K562 (cell line): ENCODE results near the gene KLK1. TPM values are rescaled to one million over a fixed set of nuclear protein-coding genes. Genes with fewer than 3 reads are reported as not detected.

ENCODE experiments used
- ATF6 ChIP-seq: sonication (generic); formaldehyde crosslinking; IDR thresholded peaks from 2 replicates; pipeline ENCODE4 v1.4.0; 2020; ENCODE audit warnings: mild to moderate bottlenecking, missing genetic modification reagents
- CCNT2 ChIP-seq: IDR thresholded peaks from 2 replicates; pipeline ENCODE4 v1.6.1; 2011; ENCODE audit warnings: borderline replicate concordance, low read depth, mild to moderate bottlenecking, moderate library complexity, mixed read lengths, low read length; ENCODE audit not compliant: insufficient read length; ENCODE audit errors: extremely low read depth
- CHD1 ChIP-seq: fragments of 200-600 bp; sonication (generic); IDR thresholded peaks from one replicate; pipeline ENCODE4 v1.6.1; 2012; ENCODE audit warnings: mild to moderate bottlenecking, moderate library complexity, low read length, inconsistent platforms
- CHD2 ChIP-seq: IDR thresholded peaks from 2 replicates; pipeline ENCODE4 v1.6.1; 2011; ENCODE audit warnings: low read depth, low read length
- ELF1 ChIP-seq: fragments of 200-800 bp; sonication (Bioruptor generic); IDR thresholded peaks from 2 replicates; pipeline ENCODE4 v1.6.1; 2016; ENCODE audit warnings: missing genetic modification characterization, missing compliant biosample characterization
- ETS1 ChIP-seq: conservative IDR thresholded peaks from 2 replicates; pipeline ENCODE4 v1.6.1; 2011; ENCODE audit warnings: low read depth, mild to moderate bottlenecking, low read length; ENCODE audit not compliant: control insufficient read depth
- HNRNPUL1 ChIP-seq: fragments of 200-400 bp; formaldehyde crosslinking; IDR thresholded peaks from 2 replicates; pipeline ENCODE4 v1.6.1; 2017; ENCODE audit warnings: low read length
- KLF6 ChIP-seq: fragments of 250-450 bp; sonication (Bioruptor Pico); IDR thresholded peaks from 2 replicates; pipeline ENCODE4 v1.4.0; 2020; ENCODE audit warnings: mild to moderate bottlenecking, moderate library complexity, borderline replicate concordance
- MLLT1 ChIP-seq, 2 experiments: fragments of 450-650 bp; IDR thresholded peaks; 2 replicates each; pipeline ENCODE4 v1.6.1; 2016
- NCOA4 ChIP-seq: fragments of 450-650 bp; IDR thresholded peaks from 2 replicates; pipeline ENCODE4 v1.6.1; 2018; ENCODE audit warnings: mild to moderate bottlenecking; ENCODE audit not compliant: partially characterized antibody
- NKRF ChIP-seq: fragments of 450-650 bp; IDR thresholded peaks from 2 replicates; pipeline ENCODE4 v1.6.1; 2016; ENCODE audit warnings: borderline replicate concordance
- TBL1XR1 ChIP-seq, 2 experiments: IDR thresholded peaks; 2 replicates each; pipeline ENCODE4 v1.6.1; 2012; ENCODE audit warnings: improper control_type of control experiment in 2 of 2, low read length in 2 of 2, mild to moderate bottlenecking in 1 of 2
- U2AF1 ChIP-seq: fragments of 200-400 bp; formaldehyde crosslinking; optimal IDR thresholded peaks from 2 replicates; pipeline ENCODE3; 2017; ENCODE audit warnings: mild to moderate bottlenecking, low read depth, low read length, moderate library complexity
- VEZF1 ChIP-seq: fragments of 200-800 bp; sonication (Bioruptor generic); IDR thresholded peaks from 2 replicates; pipeline ENCODE4 v1.6.1; 2017; ENCODE audit warnings: missing genetic modification characterization, missing compliant biosample characterization
- ZBTB7A ChIP-seq: IDR thresholded peaks from 2 replicates; pipeline ENCODE4 v1.6.1; 2011; ENCODE audit warnings: low read depth, mild to moderate bottlenecking, low read length, moderate library complexity, borderline replicate concordance; ENCODE audit not compliant: control insufficient read depth
- ZC3H4 ChIP-seq: sonication (generic); formaldehyde crosslinking; IDR thresholded peaks from 2 replicates; pipeline ENCODE4 v1.9.0; 2021; ENCODE audit warnings: missing genetic modification reagents, borderline replicate concordance
- ZKSCAN1 ChIP-seq: fragments of 150-350 bp; IDR thresholded peaks from 2 replicates; pipeline ENCODE4 v1.6.1; 2016; ENCODE audit warnings: low read depth, low read length
- polyA plus RNA-seq, 8 experiments: library from polyadenylated mRNA; depleted of rRNA in 4 of 8; stranded (reverse) in 5 of 8; unstranded in 3 of 8; fragments of >200 nt; fragmentation: Nextera tagmentation in 2 of 8; fragmentation: Illumina TruSeq in 1 of 8; extraction: Ambion mirVana in 2 of 8; extraction: Trizol in 1 of 8; gene quantifications; 2 replicates each; pipeline versions ENCODE4 v1.2.1 to v1.2.3, GENCODE V29; 2011 to 2014; ENCODE audit warnings: inconsistent platforms in 1 of 8, missing spikeins in 1 of 8
- total RNA-seq, 7 experiments: library from RNA; depleted of rRNA in 6 of 7; stranded (reverse); fragments of >200 nt in 6 of 7; fragmentation: Illumina TruSeq in 2 of 7; extraction: Trizol in 2 of 7; gene quantifications; 2 replicates each; pipeline versions ENCODE4 v1.2.1 to v1.2.3, GENCODE V29; 2011 to 2021; ENCODE audit warnings: low replicate concordance in 1 of 7

Gene KLK1
- total and polyA plus RNA-seq, 9 of the 15 experiments (the other 6 are each of a cell fraction or from before 2014, with no cell fraction given) = 0.87 to 15.4 (median 9.1) TPM

GRCh38 chr19:50803633-50804419, 19.8 kb downstream of the KLK1 start (continued):
- TF ChIP-seq ATF6 (CRISPR knock-in tag) (0 out of 2 replicates have a peak, but pooled peaks have one; percentile 28), ETS1 (0 out of 2 replicates have a peak, but pooled peaks have one; percentile 29), ZC3H4 (CRISPR knock-in tag) (0 out of 2 replicates have a peak, but pooled peaks have one; percentile 59), CHD2 (peak; percentile 14; the same call in 1 of the 2 replicates), VEZF1 (CRISPR knock-in tag) (0 out of 2 replicates have a peak, but pooled peaks have one; percentile 4), ZKSCAN1 (no peak), CCNT2 (peak; percentile 54), TBL1XR1 (IDR thresholded peaks at IDR 0.05; ENCODE audit: low read length in 2 of 2) (peak in 1 of 2 experiments; percentile 40; a peak in 1 of 4 replicates), NKRF (peak; percentile 41; the same call in 1 of the 2 replicates), ELF1 (tag) (peak; percentile 21; the same call in 1 of the 2 replicates), CHD1 (peak; percentile 66), ZBTB7A (0 out of 2 replicates have a peak, but pooled peaks have one; percentile 56), HNRNPUL1 (0 out of 2 replicates have a peak, but pooled peaks have one; percentile 75), NCOA4 (peak; percentile 12), KLF6 (CRISPR knock-in tag) (no peak), MLLT1 (IDR thresholded peaks at IDR 0.05) (0 out of 4 replicates have a peak, but pooled peaks of 1 of the 2 experiments have one; percentile 13), U2AF1 (peak; percentile 28)
